PC-3 (cell line): ENCODE data around the gene CMC2. TPM values are rescaled to one million over a fixed set of nuclear protein-coding genes. Genes with fewer than 3 reads are reported as not detected.

Experiments
- ATAC-seq: fragments of 200-7000 bp; cut with Tn5 transposase; 2 replicates; pipeline ENCODE4 v1.9.1; 2020; ENCODE audit warnings: mild to moderate bottlenecking, moderate library complexity
- BruUV-seq: library from RNA; stranded (reverse); fragments of 400-500 nt; replicated peaks from 2 replicates; lab custom pipeline; 2021; lab: Mats Ljungman, UMichigan
- CTCF ChIA-PET: fragments of 300-600 bp; sonication (Branson Sonifier 250); formaldehyde crosslinking; loops from one replicate; lab custom pipeline; 2022; ENCODE audit warnings: antibody characterized with exemption; lab: Charles Lee
- POLR2A ChIA-PET: fragments of 300-600 bp; sonication (Branson Sonifier 250); formaldehyde crosslinking; loops from one replicate; lab custom pipeline; 2022; ENCODE audit warnings: antibody characterized with exemption; ENCODE audit not compliant: unreplicated experiment; lab: Charles Lee
- DNase-seq: peaks from one replicate; pipeline ENCODE4 v3.0.0-alpha.2; 2015
- H2AFZ ChIP-seq: fragments of 300-600 bp; sonication (generic); 2 replicates; pipeline ENCODE4 v1.6.0; 2016; ENCODE audit warnings: antibody characterized with exemption, low read length
- H3F3A ChIP-seq: fragments of 300-600 bp; sonication (generic); one replicate; pipeline ENCODE4 v1.6.0; 2017; ENCODE audit warnings: antibody characterized with exemption, low read length, control low read depth, mild to moderate bottlenecking; ENCODE audit not compliant: unreplicated experiment
- H3K27ac ChIP-seq: fragments of 300-600 bp; sonication (generic); 2 replicates; pipeline ENCODE4 v1.5.1; 2016; ENCODE audit warnings: mild to moderate bottlenecking, low read length
- H3K27me3 ChIP-seq: fragments of 300-600 bp; sonication (generic); 2 replicates; pipeline ENCODE4 v1.6.1; 2016; ENCODE audit warnings: low read length, mixed read lengths
- H3K36me3 ChIP-seq: fragments of 300-600 bp; sonication (generic); 2 replicates; pipeline ENCODE4 v1.6.1; 2016; ENCODE audit warnings: low read depth, mixed run types, low read length, mixed read lengths
- H3K4me1 ChIP-seq: fragments of 300-600 bp; sonication (generic); 2 replicates; pipeline ENCODE4 v1.5.1; 2016; ENCODE audit warnings: low read length; ENCODE audit not compliant: insufficient read depth
- H3K4me2 ChIP-seq: fragments of 300-600 bp; sonication (generic); 2 replicates; pipeline ENCODE4 v1.6.0; 2016; ENCODE audit warnings: low read length
- H3K4me3 ChIP-seq: fragments of 300-600 bp; sonication (generic); 2 replicates; pipeline ENCODE4 v1.5.1; 2016; ENCODE audit warnings: mild to moderate bottlenecking, low read length, mixed read lengths
- H3K79me2 ChIP-seq: fragments of 300-600 bp; sonication (generic); 2 replicates; pipeline ENCODE4 v1.6.1; 2017; ENCODE audit warnings: low read length, mixed read lengths
- H3K9ac ChIP-seq: fragments of 300-600 bp; sonication (generic); 2 replicates; pipeline ENCODE4 v1.6.0; 2016; ENCODE audit warnings: mild to moderate bottlenecking, low read length
- H3K9me2 ChIP-seq: fragments of 300-600 bp; sonication (generic); replicated peaks from 2 replicates; pipeline ENCODE4 v1.6.1; 2016; ENCODE audit warnings: mixed run types, low read length, mixed read lengths
- H3K9me3 ChIP-seq: fragments of 300-600 bp; sonication (generic); 2 replicates; pipeline ENCODE4 v1.6.1; 2016; ENCODE audit warnings: low read length, mixed read lengths
- H4K20me1 ChIP-seq: fragments of 300-600 bp; sonication (generic); 2 replicates; pipeline ENCODE4 v1.6.1; 2016; ENCODE audit warnings: low read length, mixed read lengths
- EZH2 ChIP-seq: fragments of 300-600 bp; sonication (generic); IDR thresholded peaks from one replicate; pipeline ENCODE4 v1.6.1; 2017; ENCODE audit warnings: antibody characterized with exemption, mild to moderate bottlenecking, low read length; ENCODE audit not compliant: unreplicated experiment
- EZH2phosphoT487 ChIP-seq: fragments of 300-600 bp; sonication (generic); IDR thresholded peaks from 2 replicates; pipeline ENCODE4 v1.6.1; 2018; ENCODE audit warnings: mild to moderate bottlenecking, antibody characterized with exemption, low read length, borderline replicate concordance
- intact Hi-C: fragments of 100-400 bp; cut with micrococcal nuclease; formaldehyde crosslinking; loops from 2 replicates; pipeline ENCODE4 v1.9.0; 2023
- total RNA-seq: library from RNA; depleted of rRNA; stranded (reverse); fragments of >200 nt; gene quantifications from 2 replicates; pipeline ENCODE4 v1.2.3, GENCODE V29; 2014
- TF ChIP-seq, protein P1 (sequence below): fragments of 300-600 bp; sonication (generic); conservative IDR thresholded peaks from 2 replicates; pipeline ENCODE4 v1.5.1; 2017; ENCODE audit warnings: antibody characterized with exemption, low read depth, mild to moderate bottlenecking, low read length

The CMC2 gene
- total RNA-seq, 1 experiment from 2014 or later, result 86.2 TPM

- no peaks in the 10 kb centered on the region for H3K27me3 ChIP-seq
- H3K4me2 ChIP-seq, result no peak overlapping the region
- TF ChIP-seq EZH2 (no peak), EZH2phosphoT487 (no peak)
- TF ChIP-seq, protein P1, sequence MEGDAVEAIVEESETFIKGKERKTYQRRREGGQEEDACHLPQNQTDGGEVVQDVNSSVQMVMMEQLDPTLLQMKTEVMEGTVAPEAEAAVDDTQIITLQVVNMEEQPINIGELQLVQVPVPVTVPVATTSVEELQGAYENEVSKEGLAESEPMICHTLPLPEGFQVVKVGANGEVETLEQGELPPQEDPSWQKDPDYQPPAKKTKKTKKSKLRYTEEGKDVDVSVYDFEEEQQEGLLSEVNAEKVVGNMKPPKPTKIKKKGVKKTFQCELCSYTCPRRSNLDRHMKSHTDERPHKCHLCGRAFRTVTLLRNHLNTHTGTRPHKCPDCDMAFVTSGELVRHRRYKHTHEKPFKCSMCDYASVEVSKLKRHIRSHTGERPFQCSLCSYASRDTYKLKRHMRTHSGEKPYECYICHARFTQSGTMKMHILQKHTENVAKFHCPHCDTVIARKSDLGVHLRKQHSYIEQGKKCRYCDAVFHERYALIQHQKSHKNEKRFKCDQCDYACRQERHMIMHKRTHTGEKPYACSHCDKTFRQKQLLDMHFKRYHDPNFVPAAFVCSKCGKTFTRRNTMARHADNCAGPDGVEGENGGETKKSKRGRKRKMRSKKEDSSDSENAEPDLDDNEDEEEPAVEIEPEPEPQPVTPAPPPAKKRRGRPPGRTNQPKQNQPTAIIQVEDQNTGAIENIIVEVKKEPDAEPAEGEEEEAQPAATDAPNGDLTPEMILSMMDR, result no peak
- DNase-seq (no peak), ATAC-seq (no peak)
- no peak overlapping the region for H2AFZ ChIP-seq
- BruUV-seq, result no TSS peak
- no peaks in the 10 kb centered on the region for H3K79me2 ChIP-seq
- no peaks in the 10 kb centered on the region for H4K20me1 ChIP-seq
- no peak overlapping the region for H3K27ac ChIP-seq
- peaks cover 23% of the 10 kb centered on the region for H3K36me3 ChIP-seq
- no peaks in the 10 kb centered on the region for H3F3A ChIP-seq
- H3K9me3 ChIP-seq, result no peaks in the 10 kb centered on the region
- no peaks in the 10 kb centered on the region for H3K9me2 ChIP-seq
- intact Hi-C loops, result no loop called here
- no peak overlapping the region for H3K4me3 ChIP-seq
- CTCF ChIA-PET, result no interaction called here
- POLR2A ChIA-PET, result no interaction called here
- no peaks in the 10 kb centered on the region for H3K4me1 ChIP-seq
- H3K9ac ChIP-seq, result no peak overlapping the region
Measured at GRCh38 chr16:81026429-81026828, 19.7 kb upstream of the CMC2 start.

DNA sequence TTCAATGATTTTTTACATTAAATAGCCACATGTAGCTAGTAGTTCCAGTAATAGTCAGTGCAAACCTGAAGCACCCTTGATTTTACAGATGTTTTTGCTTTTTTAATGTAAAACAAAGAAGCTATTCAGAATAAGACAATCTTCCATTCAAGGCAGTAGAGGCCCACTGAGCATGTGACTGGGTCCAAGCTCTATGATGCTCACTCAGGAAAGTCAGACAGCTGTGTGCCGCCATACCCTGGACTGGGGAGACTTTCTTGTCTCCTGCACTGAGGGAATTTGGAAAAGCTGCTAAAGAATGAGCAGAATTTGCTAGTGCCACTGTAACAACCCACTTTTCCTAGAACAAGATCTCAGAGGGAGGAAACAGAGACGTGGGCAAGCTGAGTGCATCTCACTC lies 11.8 kb upstream of the CMC2 start:
- H3K27ac ChIP-seq, result no peak overlapping the region
- no peak overlapping the region for H3K4me2 ChIP-seq
- ATAC-seq, result no peak
- ChIA-PET CTCF (interaction anchor here (0.6 kb wide), 1 partner anchor 220 kb away, joined by 6 read pairs; no protein-coding TSS in a partner anchor), POLR2A (no interaction called here)
- peaks cover 51% of the 10 kb centered on the region for H3K36me3 ChIP-seq
- H3K79me2 ChIP-seq, result no peaks in the 10 kb centered on the region
- H3K9me2 ChIP-seq, result no peaks in the 10 kb centered on the region
- no peaks in the 10 kb centered on the region for H3K9me3 ChIP-seq
- H4K20me1 ChIP-seq, result no peaks in the 10 kb centered on the region
- no peak overlapping the region for H3K9ac ChIP-seq
- no peak for DNase-seq
- TF ChIP-seq EZH2 (no peak), EZH2phosphoT487 (no peak)
- TF ChIP-seq, protein P1, result no peak
- H3K4me3 ChIP-seq, result no peak overlapping the region
- H2AFZ ChIP-seq, result no peak overlapping the region
- intact Hi-C loops, result no loop called here
- H3F3A ChIP-seq, result no peaks in the 10 kb centered on the region
- BruUV-seq, result no TSS peak
- H3K4me1 ChIP-seq, result no peaks in the 10 kb centered on the region
- H3K27me3 ChIP-seq, result no peaks in the 10 kb centered on the region

- no TSS peak for BruUV-seq
- H3K79me2 ChIP-seq, result peaks cover 24% of the 10 kb centered on the region
- H3K4me3 ChIP-seq, result no peak overlapping the region
- POLR2A ChIA-PET, result no interaction called here
- CTCF ChIA-PET, result no interaction called here
- intact Hi-C loops, result no loop called here
- no peak overlapping the region for H3K27ac ChIP-seq
- no peak overlapping the region for H3K4me2 ChIP-seq
- no peaks in the 10 kb centered on the region for H3K9me3 ChIP-seq
- ATAC-seq, result no peak
- H3K9ac ChIP-seq, result no peak overlapping the region
- TF ChIP-seq, protein P1, result no peak
- TF ChIP-seq EZH2, result no peak
- no peak for TF ChIP-seq EZH2phosphoT487
- no peaks in the 10 kb centered on the region for H3F3A ChIP-seq
- no peaks in the 10 kb centered on the region for H3K4me1 ChIP-seq
- peaks cover 37% of the 10 kb centered on the region for H3K36me3 ChIP-seq
- no peaks in the 10 kb centered on the region for H3K9me2 ChIP-seq
- no peaks in the 10 kb centered on the region for H3K27me3 ChIP-seq
- H4K20me1 ChIP-seq, result no peaks in the 10 kb centered on the region
- no peak overlapping the region for H2AFZ ChIP-seq
- no peak for DNase-seq
Measured at GRCh38 chr16:81014672-81015071, 8.0 kb upstream of the CMC2 start.
